HCT116 (cell line): Measurements from ENCODE around the gene SHC1. TPM values are rescaled to one million over a fixed set of nuclear protein-coding genes. Genes with fewer than 3 reads are reported as not detected.

Source experiments
- ATAC-seq: fragments of 200-7000 bp; cut with Tn5 transposase; 2 replicates; pipeline ENCODE4 v1.9.1; 2020; ENCODE audit warnings: mild to moderate bottlenecking, moderate library complexity
- BruUV-seq: library from RNA; stranded (reverse); fragments of 400-500 nt; replicated peaks from 2 replicates; lab custom pipeline; 2021; lab: Mats Ljungman, UMichigan
- CTCF ChIA-PET: fragments of 300-600 bp; sonication (Branson Sonifier 250); formaldehyde crosslinking; loops from one replicate; lab custom pipeline; 2021; ENCODE audit warnings: antibody characterized with exemption; lab: Charles Lee
- POLR2A ChIA-PET: fragments of 300-600, 350-600 bp; sonication (Branson Sonifier 250); formaldehyde crosslinking; loops from one replicate; lab custom pipeline; 2021; ENCODE audit warnings: antibody characterized with exemption; lab: Charles Lee
- RAD21 ChIA-PET, 2 experiments: fragments of 300-600 bp; sonication (Branson Sonifier 250); formaldehyde crosslinking; loops; one replicate each; lab custom pipeline; 2023; ENCODE audit warnings: low total read pairs in 2 of 2; ENCODE audit not compliant: uncharacterized antibody in 2 of 2, unreplicated experiment in 2 of 2, low non-redundant PET in 1 of 2; lab: Charles Lee
- DNase-seq: peaks from one replicate; pipeline ENCODE4 v3.0.0-alpha.2; 2010; ENCODE audit warnings: low read depth, low spot score
- H2AFZ ChIP-seq: fragments of 200-600 bp; shearing (Covaris generic), sonication (generic); 2 replicates; pipeline ENCODE4 v1.6.1; 2017; ENCODE audit warnings: low read depth, mixed run types, mixed read lengths, antibody characterized with exemption, low read length; ENCODE audit not compliant: poor library complexity, severe bottlenecking
- H3K27ac ChIP-seq: 2 replicates; pipeline ENCODE4 v1.5.1; 2012; ENCODE audit warnings: low read depth, low read length
- H3K27me3 ChIP-seq: fragments of 200-600 bp; sonication (generic); 2 replicates; pipeline ENCODE4 v1.6.1; 2016; ENCODE audit warnings: mixed run types, low read length, mixed read lengths; ENCODE audit not compliant: insufficient read depth
- H3K36me3 ChIP-seq, 2 experiments: fragments of 200-500 bp in 1 of 2; fragments of 200-600 bp in 1 of 2; sonication (Bioruptor generic) in 1 of 2; sonication (generic) in 1 of 2; 2 replicates each; pipeline versions ENCODE4 v1.5.1 to v1.6.1; 2014 to 2016; ENCODE audit warnings: low read length in 2 of 2, inconsistent platforms in 1 of 2, mixed read lengths in 1 of 2, mixed run types in 1 of 2; ENCODE audit not compliant: insufficient read depth in 2 of 2, control insufficient read depth in 1 of 2
- H3K4me1 ChIP-seq, 2 experiments: fragments of 200-600 bp in 1 of 2; sonication (generic) in 1 of 2; 2 replicates each; pipeline versions ENCODE4 v1.5.1 to v1.6.1; 2012 to 2017; ENCODE audit warnings: low read length in 2 of 2, inconsistent platforms in 1 of 2, mild to moderate bottlenecking in 1 of 2, mixed read lengths in 1 of 2, mixed run types in 1 of 2, moderate library complexity in 1 of 2; ENCODE audit not compliant: insufficient read depth in 2 of 2, control insufficient read depth in 1 of 2
- H3K4me2 ChIP-seq: fragments of 200-600 bp; sonication (generic); 2 replicates; pipeline ENCODE4 v1.6.1; 2017; ENCODE audit warnings: mixed run types, low read length, mixed read lengths
- H3K4me3 ChIP-seq, 2 experiments: fragments of 200-600 bp in 1 of 2; sonication (generic) in 1 of 2; replicated peaks in 1 of 2; 2 replicates each; pipeline ENCODE4 v1.5.1; 2011 to 2016; ENCODE audit warnings: low read length in 2 of 2, control low read depth in 1 of 2, low read depth in 1 of 2, mild to moderate bottlenecking in 1 of 2, mixed read lengths in 1 of 2, mixed run types in 1 of 2
- H3K79me2 ChIP-seq: fragments of 200-600 bp; sonication (generic); 2 replicates; pipeline ENCODE4 v1.6.1; 2017; ENCODE audit warnings: mild to moderate bottlenecking, mixed run types, low read length, moderate library complexity, mixed read lengths; ENCODE audit not compliant: insufficient read depth
- H3K9ac ChIP-seq: fragments of 200-600 bp; sonication (generic); 2 replicates; pipeline ENCODE4 v1.6.1; 2016; ENCODE audit warnings: low read length, mixed read lengths
- H3K9me2 ChIP-seq: fragments of 200-600 bp; sonication (generic), shearing (Covaris generic); 2 replicates; pipeline ENCODE4 v1.6.1; 2017; ENCODE audit warnings: mixed run types, mild to moderate bottlenecking, moderate library complexity; ENCODE audit not compliant: insufficient read depth
- H3K9me3 ChIP-seq, 2 experiments: fragments of 200-500 bp in 1 of 2; fragments of 200-600 bp in 1 of 2; sonication (Bioruptor generic) in 1 of 2; sonication (generic) in 1 of 2; 2 replicates each; pipeline ENCODE4 v1.6.1; 2014 to 2017; ENCODE audit warnings: low read length in 2 of 2, mixed read lengths in 2 of 2, inconsistent platforms in 1 of 2, low read depth in 1 of 2, mild to moderate bottlenecking in 1 of 2, mixed run types in 1 of 2, moderate library complexity in 1 of 2; ENCODE audit not compliant: control insufficient read depth in 1 of 2, insufficient read depth in 1 of 2
- H4K20me1 ChIP-seq: fragments of 200-600 bp; sonication (generic), shearing (Covaris generic); 2 replicates; pipeline ENCODE4 v1.6.1; 2017; ENCODE audit warnings: mixed run types, mild to moderate bottlenecking, moderate library complexity; ENCODE audit not compliant: insufficient read depth
- ATF3 ChIP-seq: IDR thresholded peaks from 2 replicates; pipeline ENCODE4 v1.6.1; 2012
- CEBPB ChIP-seq: IDR thresholded peaks from 2 replicates; pipeline ENCODE4 v1.6.1; 2012; ENCODE audit warnings: low read depth
- EGR1 ChIP-seq: IDR thresholded peaks from 2 replicates; pipeline ENCODE4 v1.6.1; 2012; ENCODE audit warnings: low read depth
- EZH2 ChIP-seq: fragments of 200-600 bp; sonication (generic); IDR thresholded peaks from 2 replicates; pipeline ENCODE4 v1.6.1; 2017; ENCODE audit warnings: antibody characterized with exemption, mixed run types
- FOSL1 ChIP-seq: IDR thresholded peaks from 2 replicates; pipeline ENCODE4 v1.6.1; 2012; ENCODE audit warnings: low read depth
- JUND ChIP-seq: IDR thresholded peaks from 2 replicates; pipeline ENCODE4 v1.6.1; 2012
- MAX ChIP-seq: IDR thresholded peaks from 2 replicates; pipeline ENCODE4 v1.6.1; 2012
- POLR2AphosphoS5 ChIP-seq: IDR thresholded peaks from 2 replicates; pipeline ENCODE4 v1.6.1; 2011; ENCODE audit warnings: mild to moderate bottlenecking, low read depth, low read length, moderate library complexity
- RAD21 ChIP-seq: IDR thresholded peaks from 2 replicates; pipeline ENCODE4 v1.6.1; 2012; ENCODE audit warnings: low read depth, mild to moderate bottlenecking
- SIN3A ChIP-seq: IDR thresholded peaks from 2 replicates; pipeline ENCODE4 v1.6.1; 2012; ENCODE audit warnings: low read depth
- SP1 ChIP-seq: IDR thresholded peaks from 2 replicates; pipeline ENCODE4 v1.6.1; 2012; ENCODE audit warnings: low read depth
- SRF ChIP-seq: IDR thresholded peaks from 2 replicates; pipeline ENCODE4 v1.6.1; 2012; ENCODE audit warnings: low read depth
- TCF7L2 ChIP-seq: IDR thresholded peaks from 2 replicates; pipeline ENCODE4 v1.7.0; 2011; ENCODE audit warnings: borderline replicate concordance, inconsistent platforms; ENCODE audit not compliant: insufficient read depth, insufficient read length; ENCODE audit errors: extremely low read depth
- ZFX ChIP-seq: fragments of 450-650 bp; IDR thresholded peaks from 2 replicates; pipeline ENCODE4 v1.6.1; 2017
- ZNF274 ChIP-seq: fragments of 200-500 bp; sonication (Bioruptor generic); IDR thresholded peaks from 2 replicates; pipeline ENCODE4 v1.6.1; 2014; ENCODE audit warnings: mild to moderate bottlenecking, low read depth, low read length, inconsistent platforms
- intact Hi-C: fragments of 100-400 bp; cut with micrococcal nuclease; formaldehyde crosslinking; loops from 2 replicates; pipeline ENCODE4 v1.10.0; 2022
- total RNA-seq: library from RNA; stranded (reverse); gene quantifications from one replicate; pipeline ENCODE4 v1.2.1, GENCODE V29; 2021; ENCODE audit not compliant: unreplicated experiment
- TF ChIP-seq, protein P1 (sequence below): IDR thresholded peaks from 2 replicates; pipeline ENCODE4 v1.6.1; 2011; ENCODE audit warnings: mild to moderate bottlenecking, low read length, moderate library complexity; ENCODE audit not compliant: insufficient replicate concordance; ENCODE audit errors: extremely low read depth

Gene SHC1
- total RNA-seq, 1 experiment from 2014 or later = 148 TPM

- Histone ChIP-seq H4K20me1 (no peaks in the 10 kb centered on the region), H3K4me2 (no peak overlapping the region), H3K79me2 (no peaks in the 10 kb centered on the region), H3K9me3 (no peaks in the 10 kb centered on the region), H3K9me2 (no peaks in the 10 kb centered on the region), H2AFZ (no peak overlapping the region), H3K4me1 (peaks cover 14 to 32% of the 10 kb centered on the region in 2 experiments), H3K4me3 (no peak overlapping the region), H3K36me3 (peaks cover 2% of the 10 kb centered on the region in 2 experiments; a peak in 1 of 4 replicates), H3K27me3 (no peaks in the 10 kb centered on the region), H3K9ac (no peak overlapping the region), H3K27ac (no peak overlapping the region)
- no TSS peak for BruUV-seq
- CTCF ChIA-PET = no interaction called here
- ATAC-seq (no peak), DNase-seq (no peak)
- TF ChIP-seq EGR1 (no peak), FOSL1 (no peak), CEBPB (no peak), JUND (no peak), EZH2 (no peak), RAD21 (no peak), TCF7L2 (no peak), SIN3A (no peak), POLR2AphosphoS5 (no peak), ZNF274 (no peak), ZFX (no peak), MAX (no peak), SRF (no peak), ATF3 (no peak), SP1 (no peak)
- TF ChIP-seq, protein P1, sequence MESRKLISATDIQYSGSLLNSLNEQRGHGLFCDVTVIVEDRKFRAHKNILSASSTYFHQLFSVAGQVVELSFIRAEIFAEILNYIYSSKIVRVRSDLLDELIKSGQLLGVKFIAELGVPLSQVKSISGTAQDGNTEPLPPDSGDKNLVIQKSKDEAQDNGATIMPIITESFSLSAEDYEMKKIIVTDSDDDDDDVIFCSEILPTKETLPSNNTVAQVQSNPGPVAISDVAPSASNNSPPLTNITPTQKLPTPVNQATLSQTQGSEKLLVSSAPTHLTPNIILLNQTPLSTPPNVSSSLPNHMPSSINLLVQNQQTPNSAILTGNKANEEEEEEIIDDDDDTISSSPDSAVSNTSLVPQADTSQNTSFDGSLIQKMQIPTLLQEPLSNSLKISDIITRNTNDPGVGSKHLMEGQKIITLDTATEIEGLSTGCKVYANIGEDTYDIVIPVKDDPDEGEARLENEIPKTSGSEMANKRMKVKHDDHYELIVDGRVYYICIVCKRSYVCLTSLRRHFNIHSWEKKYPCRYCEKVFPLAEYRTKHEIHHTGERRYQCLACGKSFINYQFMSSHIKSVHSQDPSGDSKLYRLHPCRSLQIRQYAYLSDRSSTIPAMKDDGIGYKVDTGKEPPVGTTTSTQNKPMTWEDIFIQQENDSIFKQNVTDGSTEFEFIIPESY = no peak
- RAD21 ChIA-PET = no interaction called here
- intact Hi-C loops = no loop called here
- POLR2A ChIA-PET = interaction anchor here (1.2 kb wide), 1 partner anchor 17 kb away, joined by 3 read pairs; the partner anchor contains the start of gene SHC1
Measured at GRCh38 chr1:154953611-154954038, 16.9 kb downstream of the SHC1 start.
